HG02852 (cell line): ENCODE results near the gene SLCO4A1.
"Not testable (repeated sequence)": the region's sequence is repeated elsewhere in the genome, so short reads cannot be mapped to it uniquely, and the experiment has no call there.

Source experiments
- ATAC-seq: cut with Tn5 transposase; IDR thresholded peaks from one replicate; pipeline ENCODE4 v1.9.1; 2021; ENCODE audit warnings: mild to moderate bottlenecking, moderate library complexity; ENCODE audit not compliant: unreplicated experiment

SLCO4A1 gene

GRCh38 chr20:62679978-62680589, 37.8 kb downstream of the SLCO4A1 start:
- ATAC-seq: no peak

DNA sequence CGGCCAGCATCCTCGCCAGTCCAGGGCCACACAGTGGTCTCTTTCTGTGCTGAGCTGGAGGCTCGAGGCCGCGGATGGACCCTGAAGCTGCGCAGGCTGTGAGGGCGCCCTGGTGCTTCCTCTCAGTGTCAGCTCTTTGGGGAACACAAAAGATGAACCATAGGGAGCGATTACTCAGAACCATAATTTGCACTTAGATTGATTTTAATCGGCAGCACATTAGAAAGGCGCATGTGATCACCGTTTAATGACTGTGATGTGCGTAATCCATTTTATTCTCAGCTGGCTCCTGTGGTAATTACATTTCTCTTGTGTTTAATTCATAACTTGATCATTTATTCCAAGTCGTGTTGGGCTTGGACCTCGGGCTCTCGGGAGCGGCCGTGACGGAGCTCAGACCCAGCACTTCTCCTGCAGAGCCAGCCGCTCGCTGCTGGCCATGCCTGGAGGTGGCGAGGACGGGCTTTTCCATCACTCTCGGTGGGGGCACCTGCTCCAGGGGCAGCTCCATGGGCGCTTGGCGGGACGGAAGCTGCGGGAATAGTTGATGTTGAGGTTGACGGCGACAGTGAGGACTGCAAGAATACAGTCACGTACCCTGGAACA, 40.7 kb downstream of the SLCO4A1 start:
- ATAC-seq: no peak

- ATAC-seq: not testable (repeated sequence)
Measured at GRCh38 chr20:62683660-62684322, 41.5 kb downstream of the SLCO4A1 start.

DNA sequence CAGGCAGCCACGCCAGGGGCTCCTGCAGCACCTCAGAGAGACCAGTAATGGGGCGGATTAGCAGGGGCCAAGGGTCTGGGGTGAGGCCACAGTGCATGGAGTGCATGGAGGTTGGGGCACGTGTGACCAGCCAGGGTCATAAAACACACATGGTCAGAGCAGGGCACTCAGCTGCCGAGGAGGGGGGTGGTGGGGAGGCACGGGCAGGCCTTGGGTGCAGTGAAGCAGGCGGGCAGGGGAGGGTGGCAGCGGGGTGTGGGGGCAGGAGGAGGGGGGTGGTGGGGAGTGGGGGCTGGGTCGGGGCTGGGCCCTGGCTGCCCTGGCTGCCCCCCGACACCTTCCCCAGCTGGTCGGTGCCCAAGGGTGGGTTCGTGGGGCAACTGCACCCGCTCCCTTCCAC, 42.7 kb downstream of the SLCO4A1 start:
- ATAC-seq: no peak

GRCh38 chr20:62685781-62686555, 43.7 kb downstream of the SLCO4A1 start:
- ATAC-seq: no peak

DNA sequence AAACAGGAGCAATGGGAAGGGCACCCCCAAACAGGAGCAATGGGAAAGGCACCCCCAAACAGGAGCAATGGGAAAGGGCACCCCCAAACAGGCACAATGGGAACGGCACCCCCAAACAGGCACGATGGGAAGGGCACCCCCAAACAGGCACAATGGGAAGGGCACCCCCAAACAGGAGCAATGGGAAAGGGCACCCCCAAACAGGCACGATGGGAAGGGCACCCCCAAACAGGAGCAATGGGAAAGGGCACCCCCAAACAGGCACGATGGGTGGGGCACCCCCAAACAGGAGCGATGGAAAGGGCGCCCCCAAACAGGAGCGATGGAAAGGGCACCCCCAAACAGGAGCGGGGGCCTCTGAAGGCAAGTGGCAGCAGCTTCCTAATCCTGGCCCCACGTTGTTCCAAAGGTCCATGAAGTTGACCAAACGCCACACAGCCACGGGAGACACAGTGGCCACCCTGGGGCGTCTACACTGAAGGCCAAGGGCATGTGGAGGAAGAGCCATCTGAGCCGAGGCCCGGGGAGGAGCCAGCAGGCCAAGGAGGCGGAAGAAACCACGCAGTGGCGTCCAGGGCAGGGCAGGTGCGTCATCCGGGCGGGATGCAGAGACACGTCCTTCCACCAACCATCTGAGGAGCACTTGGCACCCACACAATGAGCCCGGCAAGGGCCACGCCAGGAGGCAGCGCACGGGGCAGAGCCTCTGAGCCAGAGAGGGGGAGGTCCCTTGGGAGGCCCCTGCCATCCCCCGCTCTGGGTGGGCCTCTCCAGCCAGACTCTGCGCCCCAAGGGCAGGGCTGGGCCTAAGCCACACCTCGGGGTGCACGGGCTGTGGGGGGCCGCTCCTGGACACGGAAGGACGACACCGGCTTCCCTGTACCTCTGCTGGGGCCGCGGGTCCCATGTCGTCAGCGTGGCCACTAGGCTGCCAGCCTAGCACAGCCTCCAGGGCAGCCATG, 44.8 kb downstream of the SLCO4A1 start:
- ATAC-seq: no peak

DNA sequence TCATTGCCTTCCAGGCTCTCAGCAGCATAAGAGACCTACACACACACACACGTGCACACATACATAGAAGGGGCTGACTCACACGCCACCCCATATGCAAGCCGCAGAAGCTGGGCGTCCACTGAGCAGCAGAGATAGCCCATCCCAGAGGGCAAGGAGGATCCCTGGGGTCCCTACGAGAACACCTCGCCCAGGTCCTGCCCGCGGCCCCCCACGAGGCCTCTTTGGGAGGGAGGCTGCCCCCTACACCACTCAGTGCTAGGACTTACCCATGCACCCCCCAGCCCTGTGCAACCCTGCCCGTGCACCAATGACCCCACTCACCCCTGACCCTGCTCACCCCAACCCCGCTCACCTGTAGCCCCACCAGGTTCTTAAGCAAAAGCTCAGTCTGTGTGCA, 45.8 kb downstream of the SLCO4A1 start:
- ATAC-seq: no peak

DNA sequence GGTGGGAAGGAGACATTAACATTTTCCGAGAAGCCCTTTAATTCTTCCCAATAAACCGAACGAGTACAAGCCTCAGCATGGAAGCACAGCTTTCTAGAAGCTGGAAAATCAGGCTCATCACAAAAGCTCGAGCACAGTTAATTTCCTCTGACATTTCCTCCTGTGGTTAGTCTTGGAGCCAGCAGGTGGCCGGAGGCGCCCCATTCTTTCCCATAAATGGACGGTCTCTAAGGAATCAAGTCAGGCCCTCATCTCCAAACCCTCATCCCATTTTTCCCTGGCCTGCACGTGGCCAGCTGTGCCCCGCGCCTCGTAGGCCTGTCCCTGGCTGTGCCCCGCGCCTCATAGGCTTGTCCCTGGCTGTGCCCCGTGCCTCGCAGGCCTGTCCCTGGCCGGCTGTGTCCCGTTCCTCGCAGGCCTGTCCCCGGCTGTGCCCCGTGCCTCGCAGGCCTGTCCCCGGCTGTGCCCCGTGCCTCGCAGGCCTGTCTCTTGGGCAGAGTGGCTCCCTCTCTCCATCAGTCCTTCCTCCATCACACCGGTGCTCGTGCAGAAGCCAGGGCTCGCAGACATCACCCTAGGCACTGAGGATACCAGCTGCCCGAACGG, 46.7 kb downstream of the SLCO4A1 start:
- ATAC-seq: no peak

DNA sequence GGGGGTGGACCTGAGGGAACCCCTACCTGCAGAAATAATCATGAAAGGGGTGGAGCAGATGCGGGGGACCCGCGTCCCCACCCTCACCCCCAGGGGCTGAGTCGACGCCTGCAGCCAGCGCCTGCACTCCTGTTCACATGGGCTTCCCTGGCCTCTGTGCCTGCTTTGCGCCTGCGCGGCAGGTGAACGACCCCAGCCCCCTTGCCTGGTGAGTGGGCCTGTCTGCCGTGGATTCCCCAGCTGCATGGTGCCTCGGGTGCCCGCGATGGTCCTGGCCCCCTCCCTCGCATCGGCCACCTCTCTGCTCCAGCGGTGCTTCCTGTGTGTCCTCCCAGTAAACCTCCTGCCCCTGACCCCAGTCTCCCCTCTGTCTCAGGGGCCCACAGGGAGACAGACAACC, 47.6 kb downstream of the SLCO4A1 start:
- no peak for ATAC-seq

DNA sequence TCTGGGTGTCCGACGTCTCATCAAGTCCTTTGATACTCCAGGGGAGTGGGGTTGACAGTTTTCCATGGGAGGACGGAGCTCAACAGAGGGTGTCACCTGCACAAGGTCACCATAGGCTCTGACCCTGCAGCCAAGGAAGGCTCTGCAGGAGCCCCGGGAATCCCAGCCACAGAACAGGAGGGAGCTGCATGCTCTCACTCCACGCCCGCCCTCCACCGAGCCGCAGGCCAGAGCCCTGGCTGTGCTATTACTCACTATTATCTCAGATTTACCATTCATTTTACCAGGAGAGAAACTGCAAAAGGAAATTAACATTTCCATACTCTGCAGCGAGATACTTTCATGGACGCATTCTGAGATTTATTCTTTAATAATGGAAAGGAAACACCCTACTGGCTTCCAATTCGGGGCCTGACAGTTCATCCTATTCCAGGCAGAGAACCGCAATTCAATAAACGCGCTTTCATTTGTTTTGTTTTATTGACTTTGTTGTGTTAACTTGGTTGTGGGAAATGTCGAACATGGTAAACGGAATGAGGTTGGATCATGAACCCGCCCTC, 48.0 kb downstream of the SLCO4A1 start:
- no peak for ATAC-seq

DNA sequence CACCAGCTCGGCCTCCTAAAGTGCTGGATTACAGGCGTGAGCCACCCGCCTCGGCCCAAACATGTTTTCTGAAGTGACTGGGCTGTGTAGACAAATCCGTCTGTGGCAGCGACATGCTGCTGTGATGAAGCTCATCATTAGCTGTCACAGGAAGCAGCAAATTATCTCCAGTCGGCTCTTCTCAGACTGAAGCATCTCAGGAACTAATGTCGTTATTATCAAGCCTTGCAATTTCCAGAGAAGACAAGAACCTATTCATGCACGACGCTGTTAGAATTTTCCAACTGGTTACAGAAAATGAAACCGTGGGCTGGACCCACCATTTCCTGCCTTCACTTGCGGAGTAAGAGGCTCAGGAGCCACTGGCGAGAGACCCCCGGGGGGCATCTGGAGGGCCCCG, 49.2 kb downstream of the SLCO4A1 start:
- no peak for ATAC-seq

GRCh38 chr20:62692176-62692575, 49.9 kb downstream of the SLCO4A1 start:
- no peak for ATAC-seq

- no peak for ATAC-seq
Measured at GRCh38 chr20:62692801-62693523, 50.7 kb downstream of the SLCO4A1 start.

GRCh38 chr20:62693524-62693922, 51.2 kb downstream of the SLCO4A1 start:
- ATAC-seq: no peak

- no peak for ATAC-seq
Measured at GRCh38 chr20:62694106-62694505, 51.8 kb downstream of the SLCO4A1 start.

- no peak for ATAC-seq
Measured at GRCh38 chr20:62694868-62695267, 52.6 kb downstream of the SLCO4A1 start.

GRCh38 chr20:62695448-62696414, 53.4 kb downstream of the SLCO4A1 start:
- no peak for ATAC-seq

GRCh38 chr20:62696434-62696957, 54.2 kb downstream of the SLCO4A1 start:
- no peak for ATAC-seq
